ENCODE measurements around the gene NBAS.
A peak's percentile ranks its signal among the peaks of the same experiment; 100 is the strongest.

The NBAS gene

DNA sequence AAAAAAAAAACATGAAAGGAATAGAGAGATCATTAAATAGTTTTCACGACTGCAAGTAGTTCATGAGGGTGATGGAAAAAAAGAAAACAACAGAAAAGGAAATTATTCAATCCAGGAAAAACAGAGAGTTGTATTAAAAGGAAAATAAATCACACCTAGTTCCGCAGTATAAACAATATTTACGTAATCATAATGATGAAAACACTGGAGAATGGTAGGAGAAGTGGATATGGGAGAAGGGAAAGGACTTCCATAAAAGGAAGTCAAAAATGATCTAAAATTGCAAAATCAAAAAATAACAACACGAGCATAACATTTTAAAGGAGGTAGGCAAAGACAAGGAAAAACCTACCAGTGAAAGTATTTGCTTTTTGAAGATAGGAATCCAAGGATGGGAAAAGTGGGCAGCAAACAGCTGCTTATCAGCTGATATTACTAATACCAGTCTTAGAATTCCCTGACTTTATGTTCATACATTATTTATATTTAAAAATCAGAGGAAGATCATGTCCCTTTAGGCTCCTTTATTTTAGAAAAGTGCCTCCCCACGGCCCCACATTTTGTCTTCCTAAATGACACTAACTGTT is 160.8 kb downstream of the NBAS start:
- no peak for DNase-seq

DNA sequence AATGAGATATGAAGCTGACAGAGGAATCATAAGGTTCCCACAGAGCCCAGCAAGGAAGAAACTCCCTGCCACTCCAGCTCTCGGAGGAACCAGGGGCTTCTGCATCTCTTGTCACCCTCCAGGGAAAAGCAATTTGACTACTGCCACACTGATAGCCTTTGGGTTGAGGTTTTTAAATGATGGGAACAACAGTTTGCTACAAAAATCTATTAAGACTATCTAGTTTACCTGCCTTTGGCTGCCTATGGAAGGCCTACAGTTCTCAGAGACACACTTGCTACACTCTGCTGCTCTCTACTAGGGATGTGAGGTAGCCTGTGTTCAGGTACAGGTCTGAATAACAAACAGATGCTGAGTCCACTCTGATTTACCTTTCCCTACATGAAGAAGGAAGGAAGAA is 161.9 kb downstream of the NBAS start:
- no peak for DNase-seq

DNA sequence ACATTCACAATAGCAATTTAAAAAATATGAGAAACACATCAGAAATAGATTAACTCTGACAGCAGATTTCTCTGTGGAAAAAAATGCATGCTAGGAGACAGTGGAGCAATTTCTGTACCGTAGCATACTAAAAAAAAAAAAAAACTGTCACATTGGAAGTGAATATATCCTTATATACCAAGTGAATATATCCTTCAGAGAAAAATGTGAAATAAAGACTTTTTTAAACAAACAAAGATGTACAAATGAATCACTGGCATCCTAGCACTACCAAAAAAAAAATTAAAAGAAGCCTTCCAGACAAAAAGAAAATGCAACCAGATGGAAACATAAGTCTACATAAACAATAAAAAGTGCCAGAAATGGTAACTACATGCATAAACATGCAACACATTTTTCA is 169.4 kb downstream of the NBAS start:
- no peak for DNase-seq

DNA sequence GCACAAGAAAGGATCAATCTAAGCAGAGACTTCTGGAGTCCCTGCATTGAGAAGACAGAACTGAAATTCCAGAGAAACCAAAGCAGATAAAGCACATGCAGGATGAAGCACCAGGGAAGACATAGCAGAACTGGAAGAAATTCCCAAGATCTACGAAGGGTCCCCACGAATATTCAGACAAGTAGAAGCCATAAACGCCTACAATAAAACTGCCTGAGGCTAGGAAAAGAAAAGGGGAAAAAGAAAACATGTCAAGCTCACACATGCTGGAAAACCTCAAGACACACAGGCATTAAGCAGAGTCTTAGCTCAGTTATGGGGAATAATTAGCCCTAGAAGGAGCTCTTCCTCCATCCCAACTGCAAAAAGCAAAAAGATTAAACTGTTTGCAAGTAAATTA is 171.2 kb downstream of the NBAS start:
- no peak for DNase-seq

DNA sequence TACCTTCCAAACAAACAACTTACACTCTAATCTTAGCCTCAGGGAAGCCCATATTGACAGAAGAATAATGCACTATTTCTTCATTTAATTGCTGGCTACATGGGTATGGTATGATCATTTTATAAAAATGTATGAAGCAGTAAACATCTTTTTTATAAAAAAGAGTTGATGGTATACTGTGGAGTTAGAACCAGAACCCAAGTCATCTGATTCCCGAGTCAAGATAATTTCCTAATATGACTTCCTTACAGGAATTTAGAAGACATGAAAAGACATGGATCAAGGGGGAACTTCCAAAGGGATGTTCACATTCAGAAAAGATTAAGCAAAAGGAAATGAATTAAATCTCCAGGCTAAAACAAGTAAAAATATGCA is 171.8 kb downstream of the NBAS start:
- DNase-seq: no peak

DNA sequence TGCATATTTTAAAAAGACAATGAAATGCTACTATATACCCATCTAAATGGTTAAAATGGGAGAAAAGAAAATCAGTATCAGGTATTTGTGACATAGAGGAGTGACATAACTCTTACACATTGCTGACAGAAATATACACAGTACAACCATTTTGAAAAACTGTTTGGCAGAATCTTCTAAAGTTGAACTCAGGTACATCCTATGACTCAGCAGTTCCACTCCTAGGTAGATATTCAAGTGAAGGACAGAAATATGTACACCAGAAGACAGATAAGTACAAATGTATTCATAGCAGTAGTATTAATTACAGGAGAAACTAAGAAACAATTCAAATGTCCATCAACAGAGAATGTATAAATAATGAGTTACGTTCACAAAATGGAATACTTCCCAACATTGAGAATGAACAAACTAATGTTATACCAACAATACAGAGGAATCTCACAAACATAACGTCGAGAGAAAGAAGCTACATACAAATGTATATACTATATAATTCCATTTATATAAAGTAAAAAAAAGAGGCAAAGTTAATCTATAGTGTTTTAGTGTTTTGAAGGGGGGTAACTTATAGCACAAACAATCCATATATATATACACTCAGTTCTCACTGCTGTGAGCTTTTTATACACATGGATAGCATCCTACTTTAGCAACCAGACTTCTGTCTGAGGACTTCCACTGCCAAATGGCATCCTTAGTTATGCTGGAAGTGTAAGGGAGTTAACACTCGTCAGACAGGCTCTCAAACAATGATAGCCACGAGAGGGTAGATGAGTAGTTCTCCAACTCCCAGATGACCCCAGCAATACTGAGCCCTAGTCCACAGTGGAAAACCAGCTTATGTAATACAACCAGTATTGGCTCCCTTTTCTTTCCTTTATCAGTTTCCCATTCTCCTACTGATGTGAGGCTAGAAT is 172.5 kb downstream of the NBAS start:
- DNase-seq: no peak

DNA sequence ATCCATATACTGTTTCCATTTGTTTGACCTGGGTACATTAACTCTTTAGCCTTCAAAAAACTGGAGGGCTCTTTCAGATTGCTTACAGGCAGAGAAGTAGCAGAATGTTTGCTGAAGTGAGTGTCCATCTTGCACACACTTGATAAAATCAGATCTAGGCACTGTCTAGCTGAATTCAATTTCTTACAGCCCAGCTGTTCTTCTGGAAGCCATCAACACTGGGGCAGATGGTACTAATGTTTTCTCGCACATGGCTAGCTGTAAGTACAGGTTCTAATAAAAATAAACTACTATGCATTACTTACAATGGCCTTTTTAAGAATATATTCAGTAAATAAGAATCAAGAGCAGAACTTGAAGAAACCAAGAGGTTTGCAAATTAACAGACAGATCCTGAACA is 175.9 kb downstream of the NBAS start:
- no peak for DNase-seq

DNA sequence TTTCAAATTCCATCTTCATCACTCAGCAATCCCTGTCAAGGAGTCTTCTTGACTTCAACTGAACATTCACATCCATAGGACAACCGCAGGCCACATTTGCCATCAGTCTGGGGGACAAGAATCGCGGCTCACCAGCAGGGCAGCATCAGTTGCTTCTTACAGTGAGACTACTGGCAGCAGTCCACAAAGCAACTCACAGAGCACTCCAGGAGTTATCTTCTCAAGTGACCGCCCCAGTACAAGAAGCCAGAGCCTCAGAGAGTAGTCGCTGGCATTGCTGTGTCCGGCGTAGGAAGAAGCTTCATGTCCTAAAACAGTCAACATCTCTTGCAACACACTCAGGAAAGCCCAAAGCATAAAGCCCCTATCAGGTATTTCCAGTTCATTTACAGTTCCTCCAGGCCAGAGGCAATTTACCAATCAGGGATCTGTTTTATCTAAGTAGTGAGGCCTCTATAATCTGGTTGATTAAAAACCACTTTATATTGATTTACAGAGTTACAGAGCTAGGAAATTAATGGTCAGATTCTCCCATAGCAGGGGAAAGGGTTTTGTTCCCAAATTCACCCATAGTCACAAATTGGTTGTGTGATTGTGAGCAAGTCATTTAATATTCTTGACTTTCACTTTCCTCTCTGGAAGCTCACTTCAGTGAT is 177.3 kb downstream of the NBAS start:
- DNase-seq: no peak

DNA sequence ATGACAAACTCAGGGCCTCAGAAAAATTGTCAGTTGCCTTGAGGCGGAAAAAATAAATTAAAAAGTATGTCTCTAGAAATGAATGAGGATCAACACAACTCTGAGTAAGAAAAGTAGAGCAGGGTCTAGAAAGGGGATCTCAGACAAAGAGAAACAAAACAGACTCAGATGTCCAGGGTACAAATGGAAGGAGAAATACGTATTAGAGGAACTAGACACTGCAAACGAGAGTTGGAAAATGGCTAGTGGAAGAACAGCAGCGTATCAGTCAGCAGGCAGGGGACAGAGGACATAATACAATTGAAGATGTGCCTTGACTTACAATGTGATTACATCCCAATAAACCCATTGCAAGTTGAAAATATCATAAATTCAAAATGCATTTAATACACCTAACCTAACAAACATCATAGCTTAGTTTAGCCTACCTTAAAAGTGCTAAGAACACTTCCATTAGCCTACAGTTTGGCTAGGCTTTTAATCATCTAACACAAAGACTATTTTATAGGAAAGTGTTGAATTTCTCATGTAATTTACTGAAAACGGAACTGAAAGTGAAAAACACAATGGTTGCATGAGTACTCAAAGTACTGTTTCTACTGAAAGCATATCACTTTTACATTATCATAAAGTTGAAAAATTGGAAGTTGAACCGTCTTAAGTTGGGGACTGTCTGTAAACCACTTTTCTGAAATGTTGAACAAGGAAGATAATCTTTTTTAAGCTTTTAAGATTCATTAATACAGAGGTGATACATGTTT is 182.8 kb downstream of the NBAS start:
- DNase-seq: no peak

DNA sequence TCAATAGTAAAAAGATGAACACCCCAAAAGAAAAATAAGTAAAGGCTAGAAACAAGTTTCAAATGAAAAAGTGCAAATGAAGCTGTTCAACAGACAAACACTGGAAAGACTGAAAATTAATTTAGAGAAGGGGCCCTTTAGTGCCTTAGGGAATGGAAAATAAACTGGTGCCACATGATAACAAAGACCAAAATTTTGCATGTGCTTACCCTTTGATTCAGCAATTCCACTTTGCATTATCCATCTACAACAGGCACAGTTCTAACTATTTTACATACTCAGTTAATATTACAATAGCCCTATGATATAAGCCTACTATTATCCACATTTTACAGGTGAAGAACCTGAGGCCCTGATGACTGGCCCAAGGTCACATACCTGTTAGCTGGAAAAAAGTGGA is 183.9 kb downstream of the NBAS start:
- DNase-seq: no peak

DNA sequence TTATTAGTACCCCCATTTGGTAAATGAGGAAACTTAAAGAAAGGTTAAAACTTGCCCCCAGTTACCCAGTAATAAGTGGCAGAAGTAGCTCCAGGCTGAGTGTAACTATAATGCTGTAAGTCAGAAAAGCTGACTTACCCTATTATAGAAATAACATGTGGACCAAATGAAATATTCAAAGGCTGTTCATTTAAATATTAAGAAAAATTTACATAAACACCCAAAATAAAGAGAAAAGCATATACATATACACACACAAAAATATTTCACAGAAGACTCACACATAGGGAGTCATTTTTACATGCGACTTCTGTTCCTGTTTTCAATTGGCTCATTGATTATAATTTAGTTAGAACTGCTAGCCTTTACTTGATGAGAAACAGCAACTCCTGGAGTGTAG is 189.1 kb downstream of the NBAS start:
- DNase-seq: no peak

DNA sequence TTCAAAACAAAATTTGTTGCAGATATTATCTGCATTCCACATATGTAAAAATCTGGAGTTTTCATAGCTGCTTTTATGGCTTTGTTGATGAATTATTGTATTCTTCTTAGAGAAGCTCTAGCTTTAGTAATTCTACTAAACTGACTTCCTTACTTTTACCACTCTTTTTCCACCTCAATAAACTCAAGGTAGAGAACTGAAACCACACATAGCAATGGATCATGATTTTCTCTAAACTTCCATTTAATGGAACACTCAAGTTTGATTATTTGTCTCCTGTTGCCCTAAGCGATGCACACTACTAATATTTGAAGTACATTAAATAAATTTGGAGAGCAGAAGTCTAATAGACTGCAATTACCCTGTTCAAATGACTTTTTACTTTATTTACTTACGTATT is 192.0 kb downstream of the NBAS start:
- no peak for DNase-seq

DNA sequence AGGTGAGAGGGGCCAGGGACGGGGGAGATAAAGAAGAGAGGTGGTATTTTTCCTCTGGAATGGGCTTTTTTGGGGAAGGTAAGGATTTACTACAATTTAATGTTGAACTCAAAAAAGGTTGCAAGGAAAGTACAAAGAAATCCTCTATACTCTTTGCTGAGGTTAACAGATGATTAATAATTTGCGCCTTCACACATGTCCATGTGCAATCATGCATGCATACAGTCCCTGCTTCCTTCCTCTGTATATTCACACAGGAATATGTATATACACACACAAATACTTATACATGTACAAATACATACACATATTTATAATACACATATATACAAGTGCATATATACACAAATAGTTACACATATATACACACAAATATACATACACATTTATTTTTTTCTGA is 193.4 kb downstream of the NBAS start:
- no peak for DNase-seq

DNA sequence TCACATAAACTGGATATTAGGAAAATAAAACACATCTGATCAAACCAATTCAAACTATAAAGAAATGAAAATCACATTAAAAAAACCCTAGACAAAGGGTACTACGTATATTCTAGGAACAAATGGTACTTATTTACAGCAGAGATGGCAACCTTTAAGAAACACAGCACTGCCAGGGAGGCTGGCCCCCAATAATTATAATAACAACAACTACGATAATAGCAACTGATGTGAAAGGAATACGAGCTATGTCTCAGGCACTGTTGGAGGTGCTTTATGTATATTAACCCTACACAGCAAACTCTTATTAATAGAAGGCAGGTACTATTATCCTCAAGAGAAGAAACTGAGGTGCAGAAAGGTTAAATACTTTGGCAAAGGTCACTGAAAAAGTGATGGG is 193.9 kb downstream of the NBAS start:
- DNase-seq: no peak

DNA sequence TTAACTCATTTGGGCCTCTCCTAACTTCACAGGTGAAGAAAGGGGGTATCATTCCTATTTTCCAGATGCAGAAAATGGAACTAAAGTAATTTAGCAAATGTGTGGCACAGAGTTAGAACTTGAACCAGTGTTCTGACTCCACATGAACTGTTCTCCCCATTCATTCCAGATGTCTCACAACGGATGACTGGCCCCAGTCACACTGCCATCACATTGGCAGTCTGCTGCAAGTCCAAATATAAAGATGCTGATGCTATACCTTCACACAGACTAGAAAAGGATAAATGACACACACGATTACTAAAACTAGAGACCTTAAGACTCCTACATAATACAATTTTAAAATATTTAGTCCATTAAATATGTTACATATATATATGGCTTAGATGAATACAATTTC is 195.7 kb downstream of the NBAS start:
- no peak for DNase-seq

DNA sequence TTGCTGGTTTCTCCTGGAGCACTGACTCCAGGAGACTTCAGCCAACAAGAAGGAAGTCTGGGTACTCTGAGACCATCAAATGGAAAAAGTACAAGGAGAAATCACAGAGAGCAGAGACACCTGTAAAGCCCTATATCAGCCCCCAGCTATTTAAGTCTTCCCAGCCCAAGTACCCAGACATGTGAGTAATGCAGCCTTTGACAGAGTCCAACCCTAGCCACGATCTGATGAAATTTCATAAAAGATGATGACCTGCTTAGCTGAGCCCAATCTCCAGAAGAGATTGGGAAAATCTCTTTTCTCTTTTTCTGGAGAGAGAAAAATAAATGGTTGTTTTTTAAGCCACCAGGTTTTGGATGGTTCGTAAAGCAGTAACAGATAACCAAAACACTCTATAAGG is 196.6 kb downstream of the NBAS start:
- peak; percentile 22 for DNase-seq

DNA sequence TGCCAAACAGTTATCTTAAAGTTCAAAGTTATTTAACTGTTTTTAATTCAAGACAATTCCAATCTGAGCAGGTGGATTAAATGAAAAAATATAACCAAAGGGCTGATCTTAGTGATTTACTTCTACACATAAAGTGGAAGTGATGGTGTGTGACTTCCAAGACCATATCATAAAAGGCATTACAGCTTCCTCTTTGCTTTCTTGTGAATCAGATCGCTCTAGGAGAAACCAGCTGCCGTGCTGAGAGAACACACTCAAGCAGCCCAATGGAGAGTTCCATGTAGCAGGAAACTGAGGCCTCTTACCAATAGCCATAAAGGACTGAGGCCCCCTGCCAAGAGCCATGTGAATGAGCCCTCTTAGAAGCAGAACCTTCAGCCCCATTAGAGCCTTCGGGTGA is 197.4 kb downstream of the NBAS start:
- DNase-seq: no peak

DNA sequence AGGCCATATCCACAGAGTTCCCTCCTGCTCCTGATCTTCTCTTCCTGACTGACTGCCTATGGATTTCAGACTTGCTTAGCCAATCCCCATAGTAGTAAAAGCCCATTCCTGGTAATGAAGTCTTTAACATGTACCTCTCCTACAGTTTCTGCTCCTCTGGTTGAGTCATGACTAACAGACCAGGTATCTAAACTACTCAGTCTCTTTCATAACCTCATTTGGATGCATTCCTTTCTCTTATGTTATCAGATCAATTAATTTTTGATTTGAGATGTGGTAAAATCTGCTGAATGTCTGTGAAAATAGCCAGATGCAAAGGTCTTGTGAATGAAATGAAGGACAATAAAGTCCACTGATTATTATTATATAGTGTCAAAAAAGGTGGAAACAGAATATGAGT is 198.0 kb downstream of the NBAS start:
- DNase-seq: peak; percentile 69

DNA sequence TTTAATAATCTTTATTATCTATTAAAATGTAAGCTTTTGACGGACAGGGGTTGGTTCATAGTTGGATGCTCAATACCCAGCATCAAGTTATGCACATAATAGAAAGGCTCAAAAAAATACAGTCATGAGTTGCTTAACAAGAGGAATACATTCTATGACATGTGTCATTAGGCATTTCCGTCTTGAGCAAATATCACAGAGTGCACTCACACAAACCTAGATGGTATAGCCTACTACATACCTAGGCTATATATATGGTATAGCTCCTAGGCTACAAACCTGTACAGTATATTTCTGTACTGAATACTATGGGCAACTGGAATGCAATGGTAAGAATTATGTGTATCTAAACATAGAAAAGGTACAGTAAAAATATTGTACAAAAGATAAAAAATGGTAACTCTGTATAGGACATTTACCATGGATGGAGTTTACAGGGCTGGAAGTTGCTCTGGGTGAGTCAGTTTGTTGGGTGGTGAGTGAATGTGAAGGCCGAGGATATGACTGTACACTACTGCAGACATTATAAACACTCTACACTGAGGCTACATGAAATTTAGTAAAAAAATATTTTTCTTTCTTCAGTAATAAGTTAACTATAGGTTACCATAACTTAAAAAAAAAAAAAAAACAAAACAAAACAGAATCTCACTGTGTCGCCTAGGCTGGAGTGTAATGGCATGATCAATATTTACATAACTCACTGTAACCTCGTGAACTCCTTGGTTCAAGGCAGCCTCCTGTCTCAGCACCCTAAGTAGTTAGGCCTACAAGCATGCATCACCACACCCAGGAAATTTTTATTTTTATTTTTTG is 201.2 kb downstream of the NBAS start:
- DNase-seq: peak; percentile 87

DNA sequence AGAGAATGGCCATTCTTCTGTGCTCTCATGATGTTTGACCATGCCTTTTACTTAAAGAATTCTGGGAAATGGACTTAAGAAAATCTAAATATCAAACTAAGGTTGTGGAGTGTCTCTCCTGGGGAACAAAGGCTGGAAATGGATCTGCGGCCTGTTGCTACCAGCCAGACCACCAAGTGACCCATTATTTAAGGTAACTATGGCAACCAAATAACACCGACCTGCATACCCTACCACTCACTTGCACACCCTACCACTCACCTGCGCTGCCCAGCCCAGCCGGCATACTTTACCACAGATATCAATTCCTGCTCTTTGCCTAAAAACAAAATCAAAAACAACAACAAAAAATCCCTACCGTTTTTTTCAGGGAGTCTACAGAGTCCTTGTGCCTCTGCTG is 203.2 kb downstream of the NBAS start:
- no peak for DNase-seq

DNA sequence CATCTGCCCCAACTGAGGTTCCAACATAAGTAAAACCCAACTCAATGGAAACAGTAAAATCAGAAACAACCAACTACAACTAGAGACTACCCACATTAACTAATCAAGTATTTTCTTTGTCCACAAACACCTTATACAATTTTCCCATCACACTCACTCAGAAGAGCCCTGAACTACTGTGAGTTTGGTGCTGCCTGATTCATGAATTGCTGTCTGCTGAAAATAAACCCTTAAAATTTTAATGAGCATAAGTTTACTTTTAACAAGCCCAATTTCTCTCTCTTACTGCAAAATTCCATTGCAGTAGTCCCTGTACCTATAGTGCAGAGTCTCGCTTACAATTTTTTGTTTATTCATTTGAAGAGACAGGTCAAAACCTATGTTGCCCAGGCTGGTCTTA is 203.9 kb downstream of the NBAS start:
- DNase-seq: no peak

DNA sequence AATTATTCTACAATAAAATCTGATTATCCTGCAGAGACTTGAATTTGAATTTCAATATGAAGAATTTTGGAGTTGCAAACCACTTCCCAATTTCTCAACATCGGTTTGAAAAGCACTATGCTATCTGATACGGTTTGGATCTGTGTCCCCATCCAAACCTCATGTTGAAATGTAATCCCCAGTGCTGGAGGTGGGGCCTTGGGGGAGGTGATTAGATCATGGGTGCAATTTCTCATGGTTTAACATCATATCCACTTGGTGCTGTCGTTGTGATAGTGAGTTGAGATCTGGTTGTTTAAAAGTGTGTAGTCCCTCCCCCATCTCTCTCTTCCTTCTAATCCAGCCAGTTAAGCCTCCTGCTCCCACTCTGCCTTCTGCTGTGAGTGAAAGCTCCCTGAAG is 205.7 kb downstream of the NBAS start:
- DNase-seq: no peak

Data from fibroblast of skin of right biceps (primary cell).